Esophagus squamous epithelium (tissue), 5 donors: ENCODE measurements around the gene F2RL1. TPM values are rescaled to one million over a fixed set of nuclear protein-coding genes. Genes with fewer than 3 reads are reported as not detected.
"Not testable (repeated sequence)": the region's sequence is repeated elsewhere in the genome, so short reads cannot be mapped to it uniquely, and the experiment has no call there.

ENCODE experiments used
- DNase-seq: peaks from one replicate; lab custom pipeline; 2025; lab: John Stamatoyannopoulos, UW
- H3K27ac ChIP-seq, 4 donors: fragments of 200-600 bp; sonication (generic); one replicate each; pipeline ENCODE4 v1.5.1; 2016 to 2019; ENCODE audit warnings: mild to moderate bottlenecking in 1 of 4
- H3K27me3 ChIP-seq, 4 donors: fragments of 200-600 bp; sonication (generic); 1 replicate in 3 of 4; 2 replicates in 1 of 4; pipeline versions ENCODE4 v1.5.1 to v1.6.0; 2017 to 2021; ENCODE audit warnings: antibody characterized with exemption in 1 of 4
- H3K36me3 ChIP-seq, 3 donors: fragments of 200-600 bp; sonication (generic); one replicate each; pipeline ENCODE4 v1.5.1; 2016 to 2019
- H3K4me1 ChIP-seq, 3 donors: fragments of 200-600 bp; sonication (generic); one replicate each; pipeline ENCODE4 v1.5.1; 2017 to 2019
- H3K4me3 ChIP-seq, 4 donors: fragments of 200-600 bp; sonication (generic); 1 replicate in 3 of 4; 2 replicates in 1 of 4; pipeline ENCODE4 v1.5.1; 2016 to 2019; ENCODE audit warnings: mild to moderate bottlenecking in 2 of 4, moderate library complexity in 1 of 4
- H3K9me3 ChIP-seq, 3 donors: fragments of 200-600 bp; sonication (generic); one replicate each; pipeline ENCODE4 v1.5.1; 2016 to 2019
- POLR2A ChIP-seq, 4 donors: fragments of 450-650 bp; IDR thresholded peaks; one replicate each; pipeline ENCODE4 v1.6.1; 2017; ENCODE audit warnings: antibody characterized with exemption in 4 of 4, mild to moderate bottlenecking in 4 of 4, moderate library complexity in 3 of 4
- WGBS, 2 donors: methylation state at CpG; one replicate each; pipeline ENCODE4 v1.1.5; 2018; 5-methylcytosine and 5-hydroxymethylcytosine counted together
- intact Hi-C: fragments of 100-400 bp; cut with DNase I; formaldehyde crosslinking; loops from one replicate; pipeline ENCODE4 v1.15.0; 2022
- total RNA-seq, 4 donors: library from RNA; depleted of rRNA; stranded (reverse); fragments of >200 nt; gene quantifications; one replicate each; pipeline ENCODE4 v1.1.0, GENCODE V29; 2016
- TF ChIP-seq, protein P1 (sequence below), 6 experiments: fragments of 450-650 bp in 4 of 6; fragments of 200-600 bp in 2 of 6; sonication (generic) in 2 of 6; IDR thresholded peaks; one replicate each; pipeline ENCODE4 v1.5.1; 2016 to 2019; ENCODE audit warnings: antibody characterized with exemption in 6 of 6, mild to moderate bottlenecking in 4 of 6, moderate library complexity in 4 of 6
- donor health status: DM: yes; HTN: yes; CAD: no.

Gene F2RL1
- total RNA-seq, 4 donors from 2014 or later = 9.0 to 15.8 (median 11.8) TPM

DNA sequence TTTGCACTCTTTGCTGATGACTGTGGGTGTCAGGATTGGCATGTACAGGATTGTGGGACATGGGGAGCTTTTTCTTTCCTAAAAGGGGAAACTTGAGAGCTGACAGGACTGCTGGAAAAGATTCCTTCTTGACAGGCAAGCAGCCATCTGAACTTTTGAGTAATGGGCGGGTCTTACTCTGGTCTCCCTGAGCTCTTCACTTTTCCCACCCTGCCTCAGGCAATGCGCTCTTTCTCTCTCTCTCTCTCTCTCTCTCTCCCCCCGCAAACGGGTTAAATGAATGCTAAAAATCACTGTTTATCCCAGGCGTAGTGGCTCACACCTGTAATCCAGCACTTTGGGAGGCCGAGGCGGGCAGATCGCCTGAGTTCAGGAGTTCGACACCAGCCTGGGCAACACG, 37.1 kb upstream of the F2RL1 start:
- intact Hi-C loops = no loop called here
- peaks cover 0 to 7% (median 0%) of the 10 kb centered on the region in 3 donors for H3K4me1 ChIP-seq
- no peaks in the 10 kb centered on the region for H3K9me3 ChIP-seq
- no peak overlapping the region for H3K27ac ChIP-seq
- H3K27me3 ChIP-seq = peaks cover 0 to 11% (median 0%) of the 10 kb centered on the region in 4 donors
- 79 to 86% methylated on average over 7 to 8 of the region's 10 CpGs for WGBS, 2 donors
- no peaks in the 10 kb centered on the region for H3K36me3 ChIP-seq
- TF ChIP-seq, protein P1, sequence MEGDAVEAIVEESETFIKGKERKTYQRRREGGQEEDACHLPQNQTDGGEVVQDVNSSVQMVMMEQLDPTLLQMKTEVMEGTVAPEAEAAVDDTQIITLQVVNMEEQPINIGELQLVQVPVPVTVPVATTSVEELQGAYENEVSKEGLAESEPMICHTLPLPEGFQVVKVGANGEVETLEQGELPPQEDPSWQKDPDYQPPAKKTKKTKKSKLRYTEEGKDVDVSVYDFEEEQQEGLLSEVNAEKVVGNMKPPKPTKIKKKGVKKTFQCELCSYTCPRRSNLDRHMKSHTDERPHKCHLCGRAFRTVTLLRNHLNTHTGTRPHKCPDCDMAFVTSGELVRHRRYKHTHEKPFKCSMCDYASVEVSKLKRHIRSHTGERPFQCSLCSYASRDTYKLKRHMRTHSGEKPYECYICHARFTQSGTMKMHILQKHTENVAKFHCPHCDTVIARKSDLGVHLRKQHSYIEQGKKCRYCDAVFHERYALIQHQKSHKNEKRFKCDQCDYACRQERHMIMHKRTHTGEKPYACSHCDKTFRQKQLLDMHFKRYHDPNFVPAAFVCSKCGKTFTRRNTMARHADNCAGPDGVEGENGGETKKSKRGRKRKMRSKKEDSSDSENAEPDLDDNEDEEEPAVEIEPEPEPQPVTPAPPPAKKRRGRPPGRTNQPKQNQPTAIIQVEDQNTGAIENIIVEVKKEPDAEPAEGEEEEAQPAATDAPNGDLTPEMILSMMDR (IDR thresholded peaks at IDR 0.05) = no peak
- TF ChIP-seq POLR2A (IDR thresholded peaks at IDR 0.05) = no peak
- no peak for DNase-seq
- H3K4me3 ChIP-seq = no peak overlapping the region

DNA sequence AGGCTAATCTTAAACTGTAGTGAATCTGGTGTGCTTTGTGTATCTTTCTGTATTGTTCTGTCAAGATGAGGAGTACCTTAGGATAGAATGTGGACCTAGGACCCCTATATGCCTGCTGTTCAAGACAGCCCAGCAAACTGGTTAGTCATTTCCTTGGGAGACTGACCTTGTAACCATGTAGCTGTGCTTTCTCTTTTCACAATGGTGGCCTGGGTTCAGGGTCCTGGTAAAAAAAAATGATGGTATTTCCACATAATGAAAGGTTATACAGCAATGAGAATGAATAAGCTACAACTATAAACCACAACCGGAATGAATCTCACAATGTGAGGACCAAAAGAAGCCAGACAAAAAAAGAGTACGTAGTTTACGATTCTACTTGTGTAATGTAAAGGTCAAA, 36.4 kb upstream of the F2RL1 start:
- Histone ChIP-seq H3K36me3 (no peaks in the 10 kb centered on the region), H3K27ac (no peak overlapping the region), H3K4me1 (peaks cover 0 to 14% (median 0%) of the 10 kb centered on the region in 3 donors), H3K9me3 (no peaks in the 10 kb centered on the region), H3K27me3 (peaks cover 0 to 11% (median 0%) of the 10 kb centered on the region in 4 donors), H3K4me3 (no peak overlapping the region)
- WGBS, 2 donors = 80 to 89% methylated on average over 3 of the region's 3 CpGs
- TF ChIP-seq, protein P1 (IDR thresholded peaks at IDR 0.05) = no peak
- no peak for TF ChIP-seq POLR2A (IDR thresholded peaks at IDR 0.05)
- intact Hi-C loops = no loop called here
- DNase-seq = no peak

DNA sequence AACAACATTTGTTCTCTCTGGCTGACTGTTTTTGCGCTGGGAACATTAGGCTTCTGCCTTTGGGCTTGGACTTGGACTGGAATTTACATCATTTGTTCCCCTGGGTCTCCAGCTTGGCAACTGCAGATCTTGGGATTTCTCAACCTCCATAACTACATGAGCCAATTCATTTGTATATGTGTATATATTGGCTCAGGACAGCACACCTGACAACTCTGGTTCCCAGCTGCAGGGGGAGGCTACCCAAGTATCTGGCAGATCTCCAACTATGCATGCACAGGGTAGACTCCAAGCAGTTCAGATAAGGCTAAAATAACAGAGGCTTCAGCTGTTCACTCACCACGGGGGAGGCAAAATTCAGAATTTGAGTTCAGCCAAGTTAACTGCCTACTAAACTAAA, 31.6 kb upstream of the F2RL1 start:
- no peak for DNase-seq
- Histone ChIP-seq H3K36me3 (no peaks in the 10 kb centered on the region), H3K4me3 (no peak overlapping the region), H3K27me3 (peaks cover 0 to 6% (median 0%) of the 10 kb centered on the region in 4 donors), H3K9me3 (no peaks in the 10 kb centered on the region), H3K27ac (peak overlapping the region in 1 of 4 donors; percentile 43), H3K4me1 (peaks cover 5 to 55% (median 17%) of the 10 kb centered on the region in 3 donors)
- 43 to 47% methylated on average over 2 of the region's 2 CpGs for WGBS, 2 donors
- TF ChIP-seq, protein P1 (IDR thresholded peaks at IDR 0.05) = no peak
- no peak for TF ChIP-seq POLR2A (IDR thresholded peaks at IDR 0.05)
- intact Hi-C loops = no loop called here

DNA sequence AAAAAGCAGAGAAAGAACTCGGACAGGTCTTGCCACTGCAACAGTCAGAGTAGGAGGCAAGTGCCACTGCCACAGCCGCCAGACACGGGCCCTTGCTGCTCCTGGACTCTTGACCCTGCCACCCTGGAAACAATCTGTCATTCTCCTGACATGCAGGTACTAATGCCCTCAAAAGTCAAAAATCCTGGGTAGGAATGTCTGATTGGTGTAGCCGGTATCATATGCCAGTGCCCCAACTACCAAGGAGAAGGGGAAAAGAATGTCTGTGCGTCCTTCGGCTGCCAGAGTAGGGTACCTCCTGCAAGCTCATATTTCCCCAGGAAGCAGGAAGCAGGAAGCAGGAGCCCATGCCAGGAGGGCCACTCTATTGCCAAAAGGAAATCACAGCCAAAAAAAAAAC, 30.5 kb upstream of the F2RL1 start:
- 70 to 71% methylated on average over 6 of the region's 6 CpGs for WGBS, 2 donors

DNA sequence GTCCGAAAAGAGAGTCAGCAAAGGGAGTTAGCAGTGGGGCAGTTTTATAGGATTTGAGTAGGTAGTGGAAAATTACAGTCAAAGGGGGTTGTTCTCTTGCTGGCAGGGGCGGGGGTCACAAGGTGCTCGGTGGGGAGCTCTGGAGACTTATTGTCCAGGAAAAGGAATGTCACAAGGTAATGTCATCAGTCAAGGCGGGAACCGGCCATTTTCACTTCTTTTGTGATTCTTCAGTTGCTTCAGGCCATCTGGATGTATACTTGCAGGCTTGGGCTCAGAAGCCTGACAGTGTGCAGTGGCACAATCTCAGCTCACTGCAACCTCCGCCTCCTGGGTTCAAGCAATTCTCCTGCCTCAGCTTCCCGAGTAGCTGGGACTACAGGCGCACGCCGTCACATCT, 29.6 kb upstream of the F2RL1 start:
- Histone ChIP-seq H3K4me1 (peaks cover 5 to 55% (median 17%) of the 10 kb centered on the region in 3 donors), H3K27ac (peak overlapping the region in 3 of 4 donors; percentile 52 to 82 (median 74))
- WGBS, 2 donors = 89 to 90% methylated on average over 7 to 9 of the region's 10 CpGs
- intact Hi-C loops, DNase-seq, H3K4me3 ChIP-seq, H3K9me3 ChIP-seq, H3K36me3 ChIP-seq, H3K27me3 ChIP-seq: not testable (repeated sequence)

More for the DNA sequence above, 30.5 kb upstream of the F2RL1 start:
- H3K4me1 ChIP-seq = peaks cover 5 to 55% (median 17%) of the 10 kb centered on the region in 3 donors
- no peak overlapping the region for H3K4me3 ChIP-seq
- no peaks in the 10 kb centered on the region for H3K9me3 ChIP-seq
- H3K27ac ChIP-seq = peak overlapping the region in 1 of 4 donors; percentile 4
- no peaks in the 10 kb centered on the region for H3K36me3 ChIP-seq
- no peak for DNase-seq
- TF ChIP-seq POLR2A (IDR thresholded peaks at IDR 0.05) = no peak
- TF ChIP-seq, protein P1 (IDR thresholded peaks at IDR 0.05) = no peak
- intact Hi-C loops = no loop called here
- H3K27me3 ChIP-seq = peaks cover 0 to 6% (median 0%) of the 10 kb centered on the region in 4 donors
